H1 (cell line): Measurements from ENCODE around the gene TPSAB1. TPM values are rescaled to one million over a fixed set of nuclear protein-coding genes. Genes with fewer than 3 reads are reported as not detected.
"Not testable (repeated sequence)": the region's sequence is repeated elsewhere in the genome, so short reads cannot be mapped to it uniquely, and the experiment has no call there.

Experiments used
- CTCF ChIA-PET: fragments of 300-600 bp; sonication (Branson Sonifier 250); formaldehyde crosslinking; loops from one replicate; lab custom pipeline; 2021; ENCODE audit not compliant: partially characterized antibody; lab: Charles Lee
- POLR2A ChIA-PET: fragments of 300-600 bp; sonication (Branson Sonifier 250); formaldehyde crosslinking; loops from one replicate; lab custom pipeline; 2021; ENCODE audit warnings: inconsistent platforms; ENCODE audit not compliant: partially characterized antibody; lab: Charles Lee
- DNase-seq, 2 experiments: peaks; one replicate each; pipeline versions ENCODE4 v3.0.0 to v3.0.0-alpha.2; 2010 to 2022; ENCODE audit warnings: low spot score in 2 of 2, low read depth in 1 of 2, mixed read lengths in 1 of 2
- FAIRE-seq: peaks from 2 replicates; lab custom pipeline; 2011; peaks lifted over from hg19 to GRCh38; lab: Jason Lieb, UNC
- H2AFZ ChIP-seq: 2 replicates; pipeline ENCODE4 v1.8.1; 2012; ENCODE audit warnings: low read length, inconsistent platforms
- H2AK5ac ChIP-seq: 2 replicates; pipeline ENCODE4 v1.6.1; 2013; ENCODE audit warnings: low read depth, low read length
- H2BK120ac ChIP-seq: replicated peaks from 2 replicates; pipeline ENCODE3; 2013; ENCODE audit warnings: low read depth, low read length, inconsistent platforms
- H2BK12ac ChIP-seq: 2 replicates; pipeline ENCODE4 v1.6.1; 2013; ENCODE audit warnings: low read depth, low read length
- H2BK15ac ChIP-seq: 2 replicates; pipeline ENCODE4 v1.6.1; 2013; ENCODE audit warnings: low read length
- H2BK20ac ChIP-seq: 2 replicates; pipeline ENCODE4 v1.6.1; 2013; ENCODE audit warnings: low read length
- H2BK5ac ChIP-seq: 2 replicates; pipeline ENCODE4 v1.6.1; 2013; ENCODE audit warnings: low read depth, low read length
- H3K14ac ChIP-seq: 2 replicates; pipeline ENCODE4 v1.6.1; 2013; ENCODE audit warnings: inconsistent platforms; ENCODE audit not compliant: insufficient read length
- H3K18ac ChIP-seq: 2 replicates; pipeline ENCODE4 v1.6.1; 2013; ENCODE audit warnings: low read length; ENCODE audit errors: extremely low read depth
- H3K23ac ChIP-seq: 2 replicates; pipeline ENCODE4 v1.6.1; 2013; ENCODE audit warnings: inconsistent platforms; ENCODE audit not compliant: insufficient read length
- H3K23me2 ChIP-seq: 2 replicates; pipeline ENCODE4 v1.6.1; 2013; ENCODE audit warnings: low read depth, low read length
- H3K27ac ChIP-seq: 2 replicates; pipeline ENCODE4 v1.6.1; 2011; ENCODE audit warnings: low read depth, low read length, inconsistent platforms
- H3K27me3 ChIP-seq, 4 experiments: replicated peaks in 1 of 4; 1 replicate in 1 of 4; 2 replicates in 3 of 4; pipeline versions ENCODE4 v1.6.1 to v1.8.1; 2011 to 2013; ENCODE audit warnings: low read length in 3 of 4, mild to moderate bottlenecking in 3 of 4, inconsistent platforms in 2 of 4, mixed read lengths in 2 of 4, moderate library complexity in 1 of 4; ENCODE audit not compliant: control insufficient read depth in 3 of 4, insufficient read depth in 3 of 4; ENCODE audit errors: extremely low read depth in 1 of 4
- H3K36me3 ChIP-seq, 4 experiments: 2 replicates each; pipeline versions ENCODE4 v1.6.1 to v1.8.1; 2011 to 2013; ENCODE audit warnings: mild to moderate bottlenecking in 4 of 4, low read length in 3 of 4, moderate library complexity in 2 of 4, control low read depth in 1 of 4, inconsistent platforms in 1 of 4; ENCODE audit not compliant: insufficient read depth in 4 of 4, control insufficient read depth in 2 of 4
- H3K4ac ChIP-seq: replicated peaks from 2 replicates; pipeline ENCODE3; 2013; ENCODE audit warnings: low read length, low read depth, mixed read lengths, inconsistent platforms; ENCODE audit not compliant: insufficient read length
- H3K4me1 ChIP-seq, 4 experiments: replicated peaks in 1 of 4; 1 replicate in 1 of 4; 2 replicates in 3 of 4; pipeline versions ENCODE4 v1.6.1 to v1.8.1; 2011 to 2013; ENCODE audit warnings: low read length in 3 of 4, inconsistent platforms in 2 of 4, mixed read lengths in 1 of 4; ENCODE audit not compliant: insufficient read depth in 4 of 4, control insufficient read depth in 3 of 4
- H3K4me2 ChIP-seq, 2 experiments: 2 replicates each; pipeline versions ENCODE4 v1.6.1 to v1.8.1; 2011 to 2013; ENCODE audit warnings: low read depth in 2 of 2, low read length in 2 of 2, control low read depth in 1 of 2, inconsistent platforms in 1 of 2, mild to moderate bottlenecking in 1 of 2; ENCODE audit not compliant: insufficient read depth in 1 of 2
- H3K4me3 ChIP-seq, 4 experiments: fragments of 200-600, 300-600 bp in 1 of 4; sonication (generic), shearing (Covaris generic), sonication (Bioruptor Twin) in 1 of 4; 2 replicates each; pipeline versions ENCODE4 v1.5.1 to v1.8.1; 2011 to 2016; ENCODE audit warnings: low read length in 4 of 4, low read depth in 3 of 4, control low read depth in 2 of 4, inconsistent platforms in 2 of 4, mild to moderate bottlenecking in 2 of 4, mixed read lengths in 1 of 4, moderate library complexity in 1 of 4; ENCODE audit not compliant: insufficient read depth in 2 of 4; ENCODE audit errors: extremely low read depth in 1 of 4
- H3K56ac ChIP-seq: replicated peaks from 2 replicates; pipeline ENCODE3; 2013; ENCODE audit warnings: low read depth, mild to moderate bottlenecking, mixed read lengths, low read length, inconsistent platforms; ENCODE audit not compliant: insufficient read length
- H3K79me1 ChIP-seq: 2 replicates; pipeline ENCODE4 v1.6.1; 2013; ENCODE audit warnings: low read depth, low read length, control low read depth
- H3K79me2 ChIP-seq, 2 experiments: 2 replicates each; pipeline versions ENCODE4 v1.6.1 to v1.8.1; 2012 to 2013; ENCODE audit warnings: low read length in 2 of 2, mild to moderate bottlenecking in 2 of 2, inconsistent platforms in 1 of 2; ENCODE audit not compliant: insufficient read depth in 2 of 2, control insufficient read depth in 1 of 2
- H3K9ac ChIP-seq, 4 experiments: replicated peaks in 1 of 4; 1 replicate in 1 of 4; 2 replicates in 3 of 4; pipeline versions ENCODE4 v1.6.1 to v1.8.1; 2011 to 2013; ENCODE audit warnings: low read depth in 3 of 4, low read length in 3 of 4, control low read depth in 2 of 4, mild to moderate bottlenecking in 2 of 4, moderate library complexity in 2 of 4, inconsistent platforms in 1 of 4; ENCODE audit errors: extremely low read depth in 1 of 4
- H3K9me3 ChIP-seq, 2 experiments: 2 replicates each; pipeline versions ENCODE4 v1.6.1 to v1.8.1; 2012 to 2013; ENCODE audit warnings: mild to moderate bottlenecking in 2 of 2, moderate library complexity in 2 of 2, control low read depth in 1 of 2, inconsistent platforms in 1 of 2, low read depth in 1 of 2, low read length in 1 of 2, mixed read lengths in 1 of 2; ENCODE audit not compliant: insufficient read depth in 2 of 2
- H4K20me1 ChIP-seq, 2 experiments: replicated peaks in 1 of 2; 2 replicates each; pipeline versions ENCODE3 to v1.8.1; 2011 to 2013; ENCODE audit warnings: inconsistent platforms in 2 of 2, low read length in 2 of 2, mild to moderate bottlenecking in 1 of 2; ENCODE audit not compliant: insufficient read depth in 2 of 2, control insufficient read depth in 1 of 2
- H4K5ac ChIP-seq: 2 replicates; pipeline ENCODE4 v1.6.1; 2013; ENCODE audit warnings: low read length, low read depth, mixed read lengths, inconsistent platforms; ENCODE audit not compliant: insufficient read length
- H4K8ac ChIP-seq: 2 replicates; pipeline ENCODE4 v1.8.0; 2013; ENCODE audit warnings: mild to moderate bottlenecking, moderate library complexity, low read length, inconsistent platforms; ENCODE audit not compliant: insufficient read depth; ENCODE audit errors: extremely low read depth
- H4K91ac ChIP-seq: replicated peaks from 2 replicates; pipeline ENCODE3; 2013; ENCODE audit warnings: low read length, mixed read lengths, inconsistent platforms; ENCODE audit not compliant: insufficient read length
- CTCF ChIP-seq, 3 experiments: IDR thresholded peaks; 1 replicate in 2 of 3; 2 replicates in 1 of 3; pipeline versions ENCODE4 v1.5.1 to v1.6.1; 2011; ENCODE audit warnings: low read length in 3 of 3, mild to moderate bottlenecking in 3 of 3, inconsistent platforms in 2 of 3, low read depth in 1 of 3, moderate library complexity in 1 of 3; ENCODE audit not compliant: insufficient read depth in 1 of 3; ENCODE audit errors: control extremely low read depth in 1 of 3
- WGBS, 2 experiments: shearing (Covaris generic) in 1 of 2; methylation state at CpG; one replicate each; pipeline versions ENCODE4 v1.1.6 to v1.1.7; 2013 to 2015; ENCODE audit warnings: low lambda C conversion rate in 2 of 2, mixed read lengths in 2 of 2, inconsistent platforms in 1 of 2, low coverage in 1 of 2, missing lambda C conversion rate in 1 of 2; ENCODE audit not compliant: insufficient replicate concordance in 2 of 2, insufficient coverage in 1 of 2, insufficient read length in 1 of 2; ENCODE audit errors: extremely low coverage in 1 of 2, missing lambda C conversion rate in 1 of 2; 5-methylcytosine and 5-hydroxymethylcytosine counted together
- polyA plus RNA-seq, 7 experiments: library from polyadenylated mRNA; depleted of rRNA in 3 of 7; stranded (reverse) in 5 of 7; unstranded in 2 of 7; fragments of >200 nt in 5 of 7; fragments of 200-250 nt in 2 of 7; gene quantifications; 1 replicate in 5 of 7; 2 replicates in 1 of 7; 4 replicates in 1 of 7; pipeline versions ENCODE4 v1.2.1 to v1.2.3, GENCODE V29; 2011 to 2013; ENCODE audit warnings: missing spikeins in 2 of 7, mixed read lengths in 2 of 7
- total RNA-seq: library from RNA; stranded (reverse); fragmentation: NEBNext Ultra II Directional; extraction: Animal tissue kit (Norgen Biotek cat#: 25700); gene quantifications from 2 replicates; pipeline ENCODE4 v1.2.1, GENCODE V29; 2021

TPSAB1 gene
- total and polyA plus RNA-seq, 2 of the 8 experiments (the other 6 are each of a cell fraction or from before 2014, with no cell fraction given), result 0.09 TPM; not detected in 1

GRCh38 chr16:1245452-1246020, 5.0 kb downstream of the TPSAB1 start (continued):
- no peak for TF ChIP-seq CTCF (IDR thresholded peaks at IDR 0.05; ENCODE audit: control extremely low read depth in 1 of 3, insufficient read depth in 1 of 3, low read depth in 1 of 3, low read length in 3 of 3)

GRCh38 chr16:1247903-1248537, 7.5 kb downstream of the TPSAB1 start:
- H3K4me2 ChIP-seq, H2BK12ac ChIP-seq, H4K8ac ChIP-seq, H4K91ac ChIP-seq, H3K23me2 ChIP-seq, H3K56ac ChIP-seq, DNase-seq, H3K27ac ChIP-seq, H3K4me3 ChIP-seq, FAIRE-seq, H3K79me1 ChIP-seq, H3K36me3 ChIP-seq, H3K14ac ChIP-seq, H2BK5ac ChIP-seq, POLR2A ChIA-PET, H3K23ac ChIP-seq, H3K4me1 ChIP-seq, H3K9ac ChIP-seq, H2BK120ac ChIP-seq, CTCF ChIA-PET, H3K18ac ChIP-seq, H2AFZ ChIP-seq, H3K79me2 ChIP-seq, H3K9me3 ChIP-seq, H4K5ac ChIP-seq, H2BK15ac ChIP-seq, H4K20me1 ChIP-seq, H2BK20ac ChIP-seq: not testable (repeated sequence)
- peak overlapping the region; percentile 85 for H3K4ac ChIP-seq
- peaks cover 0 to 11% (median 4%) of the 10 kb centered on the region in 4 experiments; a peak in 3 of 7 replicates for H3K27me3 ChIP-seq
- peak overlapping the region; percentile 43; the same call in 1 of the 2 replicates for H2AK5ac ChIP-seq
- 88% methylated on average over 10 of the region's 14 CpGs; no CpG with 5 or more reads in 1 of the 2 experiments for WGBS, 2 experiments
